H1 (cell line): ENCODE data around the gene HENMT1. TPM values are rescaled to one million over a fixed set of nuclear protein-coding genes. Genes with fewer than 3 reads are reported as not detected.

Source experiments
- CTCF ChIA-PET: fragments of 300-600 bp; sonication (Branson Sonifier 250); formaldehyde crosslinking; loops from one replicate; lab custom pipeline; 2021; ENCODE audit not compliant: partially characterized antibody; lab: Charles Lee
- POLR2A ChIA-PET: fragments of 300-600 bp; sonication (Branson Sonifier 250); formaldehyde crosslinking; loops from one replicate; lab custom pipeline; 2021; ENCODE audit warnings: inconsistent platforms; ENCODE audit not compliant: partially characterized antibody; lab: Charles Lee
- DNase-seq, 2 experiments: peaks; one replicate each; pipeline versions ENCODE4 v3.0.0 to v3.0.0-alpha.2; 2010 to 2022; ENCODE audit warnings: low spot score in 2 of 2, low read depth in 1 of 2, mixed read lengths in 1 of 2
- FAIRE-seq: peaks from 2 replicates; lab custom pipeline; 2011; peaks lifted over from hg19 to GRCh38; lab: Jason Lieb, UNC
- H2AFZ ChIP-seq: 2 replicates; pipeline ENCODE4 v1.8.1; 2012; ENCODE audit warnings: low read length, inconsistent platforms
- H2AK5ac ChIP-seq: 2 replicates; pipeline ENCODE4 v1.6.1; 2013; ENCODE audit warnings: low read depth, low read length
- H2BK120ac ChIP-seq: replicated peaks from 2 replicates; pipeline ENCODE3; 2013; ENCODE audit warnings: low read depth, low read length, inconsistent platforms
- H2BK12ac ChIP-seq: 2 replicates; pipeline ENCODE4 v1.6.1; 2013; ENCODE audit warnings: low read depth, low read length
- H2BK15ac ChIP-seq: 2 replicates; pipeline ENCODE4 v1.6.1; 2013; ENCODE audit warnings: low read length
- H2BK20ac ChIP-seq: 2 replicates; pipeline ENCODE4 v1.6.1; 2013; ENCODE audit warnings: low read length
- H2BK5ac ChIP-seq: 2 replicates; pipeline ENCODE4 v1.6.1; 2013; ENCODE audit warnings: low read depth, low read length
- H3K14ac ChIP-seq: 2 replicates; pipeline ENCODE4 v1.6.1; 2013; ENCODE audit warnings: inconsistent platforms; ENCODE audit not compliant: insufficient read length
- H3K18ac ChIP-seq: 2 replicates; pipeline ENCODE4 v1.6.1; 2013; ENCODE audit warnings: low read length; ENCODE audit errors: extremely low read depth
- H3K23ac ChIP-seq: 2 replicates; pipeline ENCODE4 v1.6.1; 2013; ENCODE audit warnings: inconsistent platforms; ENCODE audit not compliant: insufficient read length
- H3K23me2 ChIP-seq: 2 replicates; pipeline ENCODE4 v1.6.1; 2013; ENCODE audit warnings: low read depth, low read length
- H3K27ac ChIP-seq: 2 replicates; pipeline ENCODE4 v1.6.1; 2011; ENCODE audit warnings: low read depth, low read length, inconsistent platforms
- H3K27me3 ChIP-seq, 4 experiments: replicated peaks in 1 of 4; 1 replicate in 1 of 4; 2 replicates in 3 of 4; pipeline versions ENCODE4 v1.6.1 to v1.8.1; 2011 to 2013; ENCODE audit warnings: low read length in 3 of 4, mild to moderate bottlenecking in 3 of 4, inconsistent platforms in 2 of 4, mixed read lengths in 2 of 4, moderate library complexity in 1 of 4; ENCODE audit not compliant: control insufficient read depth in 3 of 4, insufficient read depth in 3 of 4; ENCODE audit errors: extremely low read depth in 1 of 4
- H3K36me3 ChIP-seq, 4 experiments: 2 replicates each; pipeline versions ENCODE4 v1.6.1 to v1.8.1; 2011 to 2013; ENCODE audit warnings: mild to moderate bottlenecking in 4 of 4, low read length in 3 of 4, moderate library complexity in 2 of 4, control low read depth in 1 of 4, inconsistent platforms in 1 of 4; ENCODE audit not compliant: insufficient read depth in 4 of 4, control insufficient read depth in 2 of 4
- H3K4ac ChIP-seq: replicated peaks from 2 replicates; pipeline ENCODE3; 2013; ENCODE audit warnings: low read length, low read depth, mixed read lengths, inconsistent platforms; ENCODE audit not compliant: insufficient read length
- H3K4me1 ChIP-seq, 4 experiments: replicated peaks in 1 of 4; 1 replicate in 1 of 4; 2 replicates in 3 of 4; pipeline versions ENCODE4 v1.6.1 to v1.8.1; 2011 to 2013; ENCODE audit warnings: low read length in 3 of 4, inconsistent platforms in 2 of 4, mixed read lengths in 1 of 4; ENCODE audit not compliant: insufficient read depth in 4 of 4, control insufficient read depth in 3 of 4
- H3K4me2 ChIP-seq, 2 experiments: 2 replicates each; pipeline versions ENCODE4 v1.6.1 to v1.8.1; 2011 to 2013; ENCODE audit warnings: low read depth in 2 of 2, low read length in 2 of 2, control low read depth in 1 of 2, inconsistent platforms in 1 of 2, mild to moderate bottlenecking in 1 of 2; ENCODE audit not compliant: insufficient read depth in 1 of 2
- H3K4me3 ChIP-seq, 4 experiments: fragments of 200-600, 300-600 bp in 1 of 4; sonication (generic), shearing (Covaris generic), sonication (Bioruptor Twin) in 1 of 4; 2 replicates each; pipeline versions ENCODE4 v1.5.1 to v1.8.1; 2011 to 2016; ENCODE audit warnings: low read length in 4 of 4, low read depth in 3 of 4, control low read depth in 2 of 4, inconsistent platforms in 2 of 4, mild to moderate bottlenecking in 2 of 4, mixed read lengths in 1 of 4, moderate library complexity in 1 of 4; ENCODE audit not compliant: insufficient read depth in 2 of 4; ENCODE audit errors: extremely low read depth in 1 of 4
- H3K56ac ChIP-seq: replicated peaks from 2 replicates; pipeline ENCODE3; 2013; ENCODE audit warnings: low read depth, mild to moderate bottlenecking, mixed read lengths, low read length, inconsistent platforms; ENCODE audit not compliant: insufficient read length
- H3K79me1 ChIP-seq: 2 replicates; pipeline ENCODE4 v1.6.1; 2013; ENCODE audit warnings: low read depth, low read length, control low read depth
- H3K79me2 ChIP-seq, 2 experiments: 2 replicates each; pipeline versions ENCODE4 v1.6.1 to v1.8.1; 2012 to 2013; ENCODE audit warnings: low read length in 2 of 2, mild to moderate bottlenecking in 2 of 2, inconsistent platforms in 1 of 2; ENCODE audit not compliant: insufficient read depth in 2 of 2, control insufficient read depth in 1 of 2
- H3K9ac ChIP-seq, 4 experiments: replicated peaks in 1 of 4; 1 replicate in 1 of 4; 2 replicates in 3 of 4; pipeline versions ENCODE4 v1.6.1 to v1.8.1; 2011 to 2013; ENCODE audit warnings: low read depth in 3 of 4, low read length in 3 of 4, control low read depth in 2 of 4, mild to moderate bottlenecking in 2 of 4, moderate library complexity in 2 of 4, inconsistent platforms in 1 of 4; ENCODE audit errors: extremely low read depth in 1 of 4
- H3K9me3 ChIP-seq, 2 experiments: 2 replicates each; pipeline versions ENCODE4 v1.6.1 to v1.8.1; 2012 to 2013; ENCODE audit warnings: mild to moderate bottlenecking in 2 of 2, moderate library complexity in 2 of 2, control low read depth in 1 of 2, inconsistent platforms in 1 of 2, low read depth in 1 of 2, low read length in 1 of 2, mixed read lengths in 1 of 2; ENCODE audit not compliant: insufficient read depth in 2 of 2
- H4K20me1 ChIP-seq, 2 experiments: replicated peaks in 1 of 2; 2 replicates each; pipeline versions ENCODE3 to v1.8.1; 2011 to 2013; ENCODE audit warnings: inconsistent platforms in 2 of 2, low read length in 2 of 2, mild to moderate bottlenecking in 1 of 2; ENCODE audit not compliant: insufficient read depth in 2 of 2, control insufficient read depth in 1 of 2
- H4K5ac ChIP-seq: 2 replicates; pipeline ENCODE4 v1.6.1; 2013; ENCODE audit warnings: low read length, low read depth, mixed read lengths, inconsistent platforms; ENCODE audit not compliant: insufficient read length
- H4K8ac ChIP-seq: 2 replicates; pipeline ENCODE4 v1.8.0; 2013; ENCODE audit warnings: mild to moderate bottlenecking, moderate library complexity, low read length, inconsistent platforms; ENCODE audit not compliant: insufficient read depth; ENCODE audit errors: extremely low read depth
- H4K91ac ChIP-seq: replicated peaks from 2 replicates; pipeline ENCODE3; 2013; ENCODE audit warnings: low read length, mixed read lengths, inconsistent platforms; ENCODE audit not compliant: insufficient read length
- BCL11A ChIP-seq, 2 experiments: IDR thresholded peaks; one replicate each; pipeline ENCODE4 v1.6.1; 2011; ENCODE audit warnings: low read depth in 2 of 2, low read length in 2 of 2, mild to moderate bottlenecking in 2 of 2
- KDM4A ChIP-seq: IDR thresholded peaks from one replicate; pipeline ENCODE4 v1.7.1; 2012; ENCODE audit warnings: low read depth, mild to moderate bottlenecking, moderate library complexity, low read length, inconsistent platforms; ENCODE audit not compliant: severe bottlenecking
- MAFK ChIP-seq: IDR thresholded peaks from 2 replicates; pipeline ENCODE4 v1.6.1; 2012; ENCODE audit warnings: low read depth, mild to moderate bottlenecking, improper control_type of control experiment, low read length
- POLR2AphosphoS5 ChIP-seq: IDR thresholded peaks from 2 replicates; pipeline ENCODE4 v1.6.1; 2011; ENCODE audit warnings: low read depth, low read length
- SIRT6 ChIP-seq: IDR thresholded peaks from one replicate; pipeline ENCODE4 v1.7.1; 2012; ENCODE audit warnings: low read length, inconsistent platforms
- SP4 ChIP-seq: IDR thresholded peaks from 2 replicates; pipeline ENCODE4 v1.6.1; 2012; ENCODE audit warnings: low read length, inconsistent platforms
- TAF7 ChIP-seq: optimal IDR thresholded peaks from 2 replicates; pipeline ENCODE3; 2011; ENCODE audit warnings: low read depth, mild to moderate bottlenecking, inconsistent platforms, low read length, moderate library complexity, borderline replicate concordance
- WGBS, 2 experiments: shearing (Covaris generic) in 1 of 2; methylation state at CpG; one replicate each; pipeline versions ENCODE4 v1.1.6 to v1.1.7; 2013 to 2015; ENCODE audit warnings: low lambda C conversion rate in 2 of 2, mixed read lengths in 2 of 2, inconsistent platforms in 1 of 2, low coverage in 1 of 2, missing lambda C conversion rate in 1 of 2; ENCODE audit not compliant: insufficient replicate concordance in 2 of 2, insufficient coverage in 1 of 2, insufficient read length in 1 of 2; ENCODE audit errors: extremely low coverage in 1 of 2, missing lambda C conversion rate in 1 of 2; 5-methylcytosine and 5-hydroxymethylcytosine counted together
- polyA plus RNA-seq, 7 experiments: library from polyadenylated mRNA; depleted of rRNA in 3 of 7; stranded (reverse) in 5 of 7; unstranded in 2 of 7; fragments of >200 nt in 5 of 7; fragments of 200-250 nt in 2 of 7; gene quantifications; 1 replicate in 5 of 7; 2 replicates in 1 of 7; 4 replicates in 1 of 7; pipeline versions ENCODE4 v1.2.1 to v1.2.3, GENCODE V29; 2011 to 2013; ENCODE audit warnings: missing spikeins in 2 of 7, mixed read lengths in 2 of 7
- total RNA-seq: library from RNA; stranded (reverse); fragmentation: NEBNext Ultra II Directional; extraction: Animal tissue kit (Norgen Biotek cat#: 25700); gene quantifications from 2 replicates; pipeline ENCODE4 v1.2.1, GENCODE V29; 2021

Gene HENMT1
- total and polyA plus RNA-seq, 2 of the 8 experiments (the other 6 are each of a cell fraction or from before 2014, with no cell fraction given) = 2.9 to 5.6 TPM

DNA sequence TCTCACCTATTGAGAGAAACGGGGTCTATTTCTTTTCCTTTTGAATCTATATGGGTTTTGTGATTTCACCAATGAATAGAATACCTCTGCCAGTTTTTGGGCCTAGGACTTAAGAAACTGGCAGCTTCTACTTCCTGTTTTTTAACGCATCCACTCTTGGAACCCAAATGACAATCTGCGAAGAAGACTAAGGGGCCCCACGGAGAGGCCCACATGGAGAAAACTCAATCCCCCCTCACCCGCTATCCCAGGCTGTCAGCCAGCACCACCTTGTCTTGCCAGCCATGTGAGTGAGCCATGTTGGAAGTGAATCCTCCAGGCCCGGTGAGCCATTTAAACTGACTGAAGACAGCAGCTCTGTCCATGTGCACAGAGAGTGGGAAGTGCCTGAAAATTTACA is 3.6 kb upstream of the HENMT1 start:
- H3K56ac ChIP-seq = no peak overlapping the region
- H3K27me3 ChIP-seq = peaks cover 0 to 12% (median 7%) of the 10 kb centered on the region in 4 experiments; a peak in 4 of 7 replicates
- no peak overlapping the region for H2BK5ac ChIP-seq
- H3K23me2 ChIP-seq = peaks cover 4% of the 10 kb centered on the region; the same call in 1 of the 2 replicates
- CTCF ChIA-PET = no interaction called here
- H3K18ac ChIP-seq = no peak overlapping the region
- POLR2A ChIA-PET = interaction anchor here (1.2 kb wide), 2 partner anchors 14 to 17 kb away, joined by 3 read pairs; no protein-coding TSS in a partner anchor
- no peak overlapping the region for H4K8ac ChIP-seq
- H3K4me1 ChIP-seq = peaks cover 0 to 4% (median 0%) of the 10 kb centered on the region in 4 experiments; a peak in 1 of 7 replicates
- no peak overlapping the region for H2BK20ac ChIP-seq
- WGBS, 2 experiments = 90% methylated on average over 6 of the region's 6 CpGs; no CpG with 5 or more reads in 1 of the 2 experiments
- no peak overlapping the region for H2AFZ ChIP-seq
- H3K79me1 ChIP-seq = no peaks in the 10 kb centered on the region
- H2BK120ac ChIP-seq = no peak overlapping the region
- peaks cover 0 to 5% of the 10 kb centered on the region in 2 experiments; a peak in 1 of 4 replicates for H3K9me3 ChIP-seq
- H3K27ac ChIP-seq = no peak overlapping the region
- H3K36me3 ChIP-seq = no peaks in the 10 kb centered on the region
- H2BK12ac ChIP-seq = no peak overlapping the region
- no peak overlapping the region for H4K91ac ChIP-seq
- H4K20me1 ChIP-seq = no peaks in the 10 kb centered on the region
- H3K23ac ChIP-seq = no peak overlapping the region
- FAIRE-seq = no peak
- no peaks in the 10 kb centered on the region for H3K79me2 ChIP-seq
- H4K5ac ChIP-seq = no peak overlapping the region
- no peak overlapping the region for H3K4me2 ChIP-seq
- no peak overlapping the region for H2AK5ac ChIP-seq
- H2BK15ac ChIP-seq = no peak overlapping the region
- H3K14ac ChIP-seq = no peak overlapping the region
- H3K4me3 ChIP-seq = no peak overlapping the region
- H3K4ac ChIP-seq = no peak overlapping the region
- no peak for DNase-seq
- H3K9ac ChIP-seq = no peak overlapping the region
- TF ChIP-seq TAF7 (no peak), SP4 (no peak), POLR2AphosphoS5 (no peak), SIRT6 (no peak), BCL11A (IDR thresholded peaks at IDR 0.05; ENCODE audit: low read depth in 2 of 2, low read length in 2 of 2) (no peak), KDM4A (no peak), MAFK (no peak)
